Measurements from ENCODE around the gene OR2G3. TPM values are rescaled to one million over a fixed set of nuclear protein-coding genes. Genes with fewer than 3 reads are reported as not detected.

Gene OR2G3
- total and polyA plus RNA-seq, 2 of the 13 experiments (the other 11 are each of a cell fraction or from before 2014, with no cell fraction given) = not detected

- no peak for TF ChIP-seq ZNF318 (CRISPR knock-in tag; IDR thresholded peaks at IDR 0.05)
Observed at GRCh38 chr1:247627951-247628350, 22.6 kb downstream of the OR2G3 start (continued).

- no peak for TF ChIP-seq ZNF703 (CRISPR knock-in tag; IDR thresholded peaks at IDR 0.05; ENCODE audit: borderline replicate concordance)
- TF ChIP-seq ZFP62 (CRISPR knock-in tag; IDR thresholded peaks at IDR 0.05) = no peak
- TF ChIP-seq ZNF331 (CRISPR knock-in tag; IDR thresholded peaks at IDR 0.05) = no peak
- no peak for TF ChIP-seq SIX4 (CRISPR knock-in tag; IDR thresholded peaks at IDR 0.05)
- TF ChIP-seq ZNF574 (CRISPR knock-in tag; IDR thresholded peaks at IDR 0.05) = no peak
- TF ChIP-seq ZNF546 (CRISPR knock-in tag; conservative IDR thresholded peaks at IDR 0.05) = no peak
- no peak for TF ChIP-seq HMGXB4 (CRISPR knock-in tag; IDR thresholded peaks at IDR 0.05; ENCODE audit: borderline replicate concordance in 1 of 2, low read depth in 1 of 2)
- TF ChIP-seq ZNF17 (CRISPR knock-in tag; IDR thresholded peaks at IDR 0.05) = no peak
- no peak for FAIRE-seq
- CTCF ChIA-PET (ENCODE audit: low intra/inter-chr PET ratio, low total read pairs) = no interaction called here
- POLR2A ChIA-PET = no interaction called here
- Histone ChIP-seq H2AFZ (ENCODE audit: low read length) (no peak overlapping the region), H3K9me3 (ENCODE audit: low read length) (no peaks in the 10 kb centered on the region), H3K4me3 (replicated peaks in 1 of 3; ENCODE audit: insufficient read depth in 1 of 3, low read depth in 2 of 3, low read length in 3 of 3) (no peak overlapping the region), H3K4me2 (ENCODE audit: low read depth, low read length) (no peak overlapping the region), H3K4me1 (ENCODE audit: insufficient read depth, low read length) (no peaks in the 10 kb centered on the region), H3K36me3 (replicated peaks in 1 of 2; ENCODE audit: control insufficient read depth in 1 of 2, insufficient read depth in 2 of 2, low read length in 2 of 2) (no peaks in the 10 kb centered on the region), H3K9ac (ENCODE audit: insufficient read depth, low read depth, low read length) (no peak overlapping the region), H4K20me1 (ENCODE audit: insufficient read depth, low read length) (no peaks in the 10 kb centered on the region), H3K79me2 (ENCODE audit: insufficient read depth, low read length) (no peaks in the 10 kb centered on the region), H3K27ac (ENCODE audit: extremely low read length, insufficient read depth, low read length) (no peak overlapping the region), H3K27me3 (ENCODE audit: control insufficient read depth in 1 of 2, insufficient read depth in 2 of 2, low read length in 2 of 2) (no peaks in the 10 kb centered on the region)
- intact Hi-C loops (cut with micrococcal nuclease; ENCODE audit: unreplicated experiment) (no loop called here), in situ Hi-C loops (cut with HindIII; ENCODE audit: extremely low pct_ligation_motif_present, low pct_unique_long_range_greater_than_20kb) (no loop called here)
- no TSS peak for BruUV-seq (replicated peaks)
- ATAC-seq = no peak
- WGBS (ENCODE audit: low lambda C conversion rate) = 2% methylated on average over 4 of the region's 4 CpGs
- no peak for DNase-seq (ENCODE audit: low spot score)
Observed at GRCh38 chr1:247638011-247638410, 32.6 kb downstream of the OR2G3 start.
